Activated T-helper 2 cell treated with anti-CD3 and anti-CD28 coated beads, Interferon-gamma antibody, Interleukin-2, Interleukin-4, amounts not matched to agents 10 μg/mL and 5 μg/mL and 100 μg/mL, durations not matched to agents 14 hours and 24 hours and 36 hours (primary cell): ENCODE measurements around the gene ITGB6. TPM values are rescaled to one million over a fixed set of nuclear protein-coding genes. Genes with fewer than 3 reads are reported as not detected.

Source experiments
- DNase-seq: peaks from one replicate; pipeline ENCODE4 v3.0.0; 2021; ENCODE audit warnings: low spot score
- H3K27ac Mint-ChIP-seq: one replicate; pipeline ENCODE4 v1.8.0; 2021; ENCODE audit warnings: mixed read lengths
- H3K27me3 Mint-ChIP-seq: one replicate; pipeline ENCODE4 v1.8.0; 2021; ENCODE audit warnings: low read depth, mixed read lengths
- H3K36me3 Mint-ChIP-seq: one replicate; pipeline ENCODE4 v1.8.0; 2021; ENCODE audit warnings: low read depth, mixed read lengths
- H3K4me1 Mint-ChIP-seq: one replicate; pipeline ENCODE4 v1.8.0; 2021; ENCODE audit warnings: low read depth, mixed read lengths
- H3K4me3 Mint-ChIP-seq: one replicate; pipeline ENCODE4 v1.8.0; 2021; ENCODE audit warnings: low read depth, mild to moderate bottlenecking, moderate library complexity, mixed read lengths
- H3K9me3 Mint-ChIP-seq: one replicate; pipeline ENCODE4 v1.8.0; 2021; ENCODE audit warnings: mixed read lengths
- intact Hi-C: fragments of 100-400 bp; cut with micrococcal nuclease; formaldehyde crosslinking; loops from one replicate; pipeline ENCODE4 v1.15.1; 2023
- total RNA-seq: library from RNA; stranded (reverse); gene quantifications from 2 replicates; pipeline ENCODE4 v1.2.3, GENCODE V29; 2022

The ITGB6 gene
- total RNA-seq, 1 donor from 2014 or later = not detected

- Mint-ChIP-seq H3K4me3 (no peak overlapping the region), H3K36me3 (no peaks in the 10 kb centered on the region), H3K27me3 (peaks cover 3% of the 10 kb centered on the region), H3K4me1 (no peaks in the 10 kb centered on the region), H3K27ac (no peak overlapping the region), H3K9me3 (no peaks in the 10 kb centered on the region)
- intact Hi-C loops = loop anchor here (1.0 kb wide), 2 partner anchors 100 to 884 kb away; no protein-coding TSS in a partner anchor
- peak; percentile 14 for DNase-seq
Observed at GRCh38 chr2:160109939-160110673, 90.0 kb downstream of the ITGB6 start.

DNA sequence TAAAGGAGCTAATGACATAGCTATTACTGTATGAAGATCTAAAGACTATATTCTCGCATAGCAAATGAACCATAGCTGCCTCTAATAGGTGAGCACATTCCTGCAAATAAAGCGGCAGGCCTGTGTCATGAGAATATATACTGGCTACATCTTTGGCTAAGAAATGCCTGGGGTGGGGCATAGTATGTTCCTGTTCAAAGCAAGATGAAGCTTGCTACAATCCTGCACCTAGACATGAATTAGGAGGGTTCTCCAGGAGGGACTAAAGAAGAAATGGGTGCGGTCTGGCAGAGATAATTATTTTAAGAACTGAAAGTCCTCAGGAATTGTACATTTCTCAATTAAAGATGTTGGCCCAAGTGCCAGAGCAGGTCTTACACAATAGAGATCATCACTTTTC, 90.8 kb downstream of the ITGB6 start:
- no peak for DNase-seq
- H3K27me3 Mint-ChIP-seq = peaks cover 5% of the 10 kb centered on the region
- H3K9me3 Mint-ChIP-seq = no peaks in the 10 kb centered on the region
- H3K4me3 Mint-ChIP-seq = no peak overlapping the region
- intact Hi-C loops = no loop called here
- no peaks in the 10 kb centered on the region for H3K4me1 Mint-ChIP-seq
- no peak overlapping the region for H3K27ac Mint-ChIP-seq
- H3K36me3 Mint-ChIP-seq = no peaks in the 10 kb centered on the region

DNA sequence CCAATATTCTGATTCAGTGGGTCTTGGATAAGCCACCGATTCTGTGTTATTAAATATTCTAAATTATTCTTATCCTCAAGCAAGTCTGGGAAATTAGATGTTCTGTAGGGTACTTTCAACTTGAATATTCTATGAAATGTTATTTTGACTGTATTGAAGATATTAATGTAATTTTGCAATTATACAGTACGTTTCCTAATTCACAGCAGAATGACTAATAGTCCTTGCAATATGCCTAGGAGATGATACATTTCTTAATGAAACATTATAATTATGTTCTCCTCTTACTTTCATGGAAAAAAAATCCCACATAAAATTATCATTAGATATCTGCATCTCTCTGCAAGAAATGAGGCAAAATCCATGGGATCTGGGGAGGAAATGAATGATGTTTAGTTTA, 91.4 kb downstream of the ITGB6 start:
- no peak for DNase-seq
- no peaks in the 10 kb centered on the region for H3K9me3 Mint-ChIP-seq
- H3K27ac Mint-ChIP-seq = no peak overlapping the region
- H3K36me3 Mint-ChIP-seq = no peaks in the 10 kb centered on the region
- peaks cover 11% of the 10 kb centered on the region for H3K27me3 Mint-ChIP-seq
- H3K4me1 Mint-ChIP-seq = no peaks in the 10 kb centered on the region
- intact Hi-C loops = no loop called here
- H3K4me3 Mint-ChIP-seq = no peak overlapping the region

DNA sequence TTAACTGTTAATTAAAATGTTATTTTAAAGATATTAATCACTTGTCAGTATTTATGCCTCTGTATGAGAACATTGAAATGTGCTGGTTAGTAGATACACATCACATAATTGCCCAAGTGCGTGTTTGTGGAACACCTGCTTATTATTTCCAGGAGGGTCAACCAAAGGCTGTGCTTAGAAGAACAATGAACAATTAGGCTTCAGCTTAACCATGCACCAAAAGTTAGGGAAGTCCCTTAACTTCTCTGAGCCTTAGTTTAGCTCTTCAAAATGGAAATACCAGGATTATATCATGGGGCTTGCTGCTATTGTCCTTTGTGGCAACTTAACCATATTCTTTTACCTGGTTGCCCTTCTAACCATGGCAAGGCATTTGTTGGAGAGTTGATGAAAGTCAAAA, 94.7 kb downstream of the ITGB6 start:
- Mint-ChIP-seq H3K9me3 (no peaks in the 10 kb centered on the region), H3K4me3 (no peak overlapping the region), H3K4me1 (no peaks in the 10 kb centered on the region), H3K27ac (no peak overlapping the region), H3K27me3 (peaks cover 18% of the 10 kb centered on the region), H3K36me3 (no peaks in the 10 kb centered on the region)
- intact Hi-C loops = no loop called here
- no peak for DNase-seq

DNA sequence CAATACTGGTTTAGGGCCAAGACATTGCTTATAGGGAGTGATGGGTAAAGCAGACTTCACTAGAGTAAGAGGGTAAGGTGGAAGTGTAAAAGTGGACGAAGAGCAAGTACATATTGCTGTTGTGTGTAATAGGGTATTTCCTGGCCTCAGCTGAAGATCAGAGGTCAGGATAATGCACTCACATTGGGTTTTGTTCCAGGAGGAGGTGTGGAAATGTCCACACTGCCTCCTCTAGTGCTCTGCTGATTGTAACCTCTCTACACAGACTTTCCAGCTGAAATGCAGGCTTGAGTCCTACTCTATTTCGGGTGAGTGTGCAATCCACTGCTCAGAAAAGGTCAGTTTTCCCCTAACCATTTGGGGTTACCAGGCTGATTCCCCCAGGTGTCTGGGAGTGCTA, 96.0 kb downstream of the ITGB6 start:
- H3K27me3 Mint-ChIP-seq = peaks cover 18% of the 10 kb centered on the region
- no peaks in the 10 kb centered on the region for H3K9me3 Mint-ChIP-seq
- no peaks in the 10 kb centered on the region for H3K4me1 Mint-ChIP-seq
- no peak for DNase-seq
- H3K27ac Mint-ChIP-seq = no peak overlapping the region
- intact Hi-C loops = no loop called here
- H3K36me3 Mint-ChIP-seq = no peaks in the 10 kb centered on the region
- H3K4me3 Mint-ChIP-seq = no peak overlapping the region

GRCh38 chr2:160097326-160097725, 102.7 kb downstream of the ITGB6 start:
- Mint-ChIP-seq H3K27me3 (peaks cover 8% of the 10 kb centered on the region), H3K4me3 (no peak overlapping the region), H3K27ac (no peak overlapping the region), H3K4me1 (peaks cover 2% of the 10 kb centered on the region), H3K9me3 (peaks cover 10% of the 10 kb centered on the region), H3K36me3 (no peaks in the 10 kb centered on the region)
- no peak for DNase-seq
- intact Hi-C loops = no loop called here

- peaks cover 12% of the 10 kb centered on the region for H3K9me3 Mint-ChIP-seq
- H3K27me3 Mint-ChIP-seq = peaks cover 5% of the 10 kb centered on the region
- no peak for DNase-seq
- peaks cover 2% of the 10 kb centered on the region for H3K4me1 Mint-ChIP-seq
- intact Hi-C loops = no loop called here
- H3K36me3 Mint-ChIP-seq = no peaks in the 10 kb centered on the region
- H3K4me3 Mint-ChIP-seq = no peak overlapping the region
- H3K27ac Mint-ChIP-seq = no peak overlapping the region
Observed at GRCh38 chr2:160096409-160096808, 103.7 kb downstream of the ITGB6 start.

DNA sequence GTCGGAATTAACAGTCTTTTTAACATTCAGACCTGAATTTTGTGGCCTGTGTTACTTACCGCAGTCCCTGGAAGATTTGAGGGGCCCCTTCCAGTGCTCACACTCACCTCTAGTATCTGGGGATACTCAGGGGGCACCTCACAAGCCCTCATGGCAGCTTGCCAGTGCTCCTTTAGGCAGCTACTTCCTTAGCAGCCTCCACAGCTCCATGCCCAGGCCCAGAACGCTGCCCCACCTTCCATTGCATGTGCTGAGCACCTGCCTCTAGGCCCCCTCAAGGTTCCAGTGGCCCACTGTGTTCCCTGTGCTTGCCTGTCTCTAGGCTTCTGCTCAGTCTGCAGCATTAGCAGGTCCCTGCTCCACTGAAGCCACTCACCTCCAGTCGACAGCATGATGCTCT, 107.6 kb downstream of the ITGB6 start:
- Mint-ChIP-seq H3K4me3 (no peak overlapping the region), H3K27ac (no peak overlapping the region), H3K27me3 (peaks cover 3% of the 10 kb centered on the region), H3K9me3 (peaks cover 44% of the 10 kb centered on the region), H3K4me1 (peaks cover 2% of the 10 kb centered on the region), H3K36me3 (peaks cover 4% of the 10 kb centered on the region)
- DNase-seq = no peak
- intact Hi-C loops = no loop called here

GRCh38 chr2:160091381-160091780, 108.7 kb downstream of the ITGB6 start:
- Mint-ChIP-seq H3K27ac (no peak overlapping the region), H3K36me3 (peaks cover 8% of the 10 kb centered on the region), H3K4me1 (no peaks in the 10 kb centered on the region), H3K4me3 (no peak overlapping the region), H3K27me3 (peaks cover 3% of the 10 kb centered on the region), H3K9me3 (peaks cover 54% of the 10 kb centered on the region)
- intact Hi-C loops = no loop called here
- DNase-seq = no peak

GRCh38 chr2:160087854-160088745, 112.0 kb downstream of the ITGB6 start:
- H3K4me1 Mint-ChIP-seq = no peaks in the 10 kb centered on the region
- H3K27me3 Mint-ChIP-seq = no peaks in the 10 kb centered on the region
- H3K27ac Mint-ChIP-seq = no peak overlapping the region
- peaks cover 8% of the 10 kb centered on the region for H3K36me3 Mint-ChIP-seq
- no peak for DNase-seq
- intact Hi-C loops = no loop called here
- no peak overlapping the region for H3K4me3 Mint-ChIP-seq
- H3K9me3 Mint-ChIP-seq = peaks cover 51% of the 10 kb centered on the region

GRCh38 chr2:160085662-160086061, 114.4 kb downstream of the ITGB6 start:
- DNase-seq = no peak
- H3K27me3 Mint-ChIP-seq = no peaks in the 10 kb centered on the region
- H3K4me3 Mint-ChIP-seq = no peak overlapping the region
- no peak overlapping the region for H3K27ac Mint-ChIP-seq
- H3K4me1 Mint-ChIP-seq = no peaks in the 10 kb centered on the region
- H3K36me3 Mint-ChIP-seq = peaks cover 8% of the 10 kb centered on the region
- intact Hi-C loops = no loop called here
- peaks cover 42% of the 10 kb centered on the region for H3K9me3 Mint-ChIP-seq

DNA sequence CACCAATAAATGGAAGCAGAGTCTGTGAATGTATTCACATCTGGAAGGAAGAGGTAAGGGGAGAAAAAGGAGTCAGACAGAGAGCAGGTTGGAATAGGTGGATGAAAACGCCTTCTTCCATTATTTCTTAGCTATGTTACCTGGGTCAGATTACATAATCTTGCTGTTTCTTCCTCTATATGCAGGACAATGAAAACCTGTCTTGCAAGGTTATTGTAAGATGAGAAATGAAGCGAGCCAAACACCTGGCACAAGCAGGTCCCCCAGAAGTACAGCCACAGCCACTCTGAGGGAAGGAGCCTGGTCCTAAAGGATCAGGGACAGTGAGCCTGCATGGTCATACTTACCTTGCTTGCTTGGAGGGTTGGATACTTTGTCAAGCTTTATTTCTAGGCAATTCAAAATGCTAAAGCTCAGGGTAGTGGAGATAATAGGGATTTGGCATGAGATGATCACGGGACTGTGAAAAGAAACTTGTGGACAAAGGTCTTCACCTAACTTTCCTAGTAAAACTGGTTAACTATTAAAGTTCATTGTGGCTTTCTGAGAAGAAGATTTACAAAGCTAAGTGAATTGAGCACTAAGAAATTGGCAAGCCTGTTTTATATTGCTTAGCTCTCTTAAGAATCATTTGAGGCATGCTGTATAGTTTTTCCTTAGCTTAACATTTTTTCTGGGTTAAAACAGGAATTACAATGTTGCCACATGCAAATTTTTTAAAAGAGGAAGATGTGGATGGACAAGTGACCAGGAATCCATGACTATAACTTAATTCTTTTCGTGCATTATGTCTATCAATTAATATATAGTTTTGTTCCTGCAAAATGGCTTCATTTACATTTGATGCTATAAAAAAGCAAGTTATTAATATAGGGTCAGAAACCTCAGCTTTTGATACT, 121.9 kb downstream of the ITGB6 start:
- no peak for DNase-seq
- Mint-ChIP-seq H3K27me3 (no peaks in the 10 kb centered on the region), H3K36me3 (no peaks in the 10 kb centered on the region), H3K9me3 (no peaks in the 10 kb centered on the region), H3K27ac (no peak overlapping the region), H3K4me3 (no peak overlapping the region), H3K4me1 (no peaks in the 10 kb centered on the region)
- intact Hi-C loops = no loop called here
